Astrocyte of the spinal cord (primary cell): ENCODE data around the gene SEMA3E.

Source experiments
- DNase-seq: peaks from one replicate; pipeline ENCODE4 v3.0.0; 2011; ENCODE audit warnings: low read depth, low spot score
- H3K4me3 ChIP-seq: 2 replicates; pipeline ENCODE4 v1.5.1; 2011; ENCODE audit warnings: low read depth, mild to moderate bottlenecking, low read length, moderate library complexity
- CTCF ChIP-seq: IDR thresholded peaks from 2 replicates; pipeline ENCODE4 v1.5.1; 2012; ENCODE audit warnings: low read depth, mild to moderate bottlenecking, low read length, inconsistent platforms
- in situ Hi-C: cut with HindIII; loops from 2 replicates; pipeline ENCODE4 v1.10.0; 2017; ENCODE audit warnings: low sequenced_read_pairs

SEMA3E gene

GRCh38 chr7:83614112-83614511, 34.8 kb downstream of the SEMA3E start:
- no peak overlapping the region for H3K4me3 ChIP-seq
- in situ Hi-C loops = no loop called here
- peak; percentile 3 for DNase-seq
- TF ChIP-seq CTCF = no peak

- in situ Hi-C loops = no loop called here
- no peak for DNase-seq
- H3K4me3 ChIP-seq = no peak overlapping the region
- no peak for TF ChIP-seq CTCF
Observed at GRCh38 chr7:83613232-83613631, 35.7 kb downstream of the SEMA3E start.

DNA sequence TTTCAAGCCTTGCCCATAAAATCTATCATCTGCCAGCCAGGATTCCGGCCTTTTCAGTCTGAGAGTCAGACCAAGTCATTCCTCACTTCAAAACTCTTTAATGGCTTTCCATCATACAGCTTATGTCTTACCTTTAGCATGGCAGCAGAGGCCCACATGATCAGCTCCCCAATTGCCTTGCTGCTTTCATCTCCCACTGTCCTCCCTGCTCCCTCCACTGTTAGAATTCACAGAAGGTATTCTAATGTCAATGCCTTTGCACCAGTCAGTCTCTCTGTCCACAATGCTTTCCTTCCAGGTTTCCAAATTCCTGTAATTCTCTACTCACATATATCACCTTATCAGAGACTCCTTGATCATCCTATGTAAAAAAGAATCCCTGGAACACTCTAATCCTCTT, 37.2 kb downstream of the SEMA3E start:
- in situ Hi-C loops = no loop called here
- H3K4me3 ChIP-seq = no peak overlapping the region
- DNase-seq = no peak
- TF ChIP-seq CTCF = no peak

GRCh38 chr7:83610649-83611304, 38.2 kb downstream of the SEMA3E start:
- TF ChIP-seq CTCF = no peak

GRCh38 chr7:83608716-83609115, 40.2 kb downstream of the SEMA3E start:
- DNase-seq = no peak
- TF ChIP-seq CTCF = no peak
- in situ Hi-C loops = no loop called here
- no peak overlapping the region for H3K4me3 ChIP-seq

More at GRCh38 chr7:83610649-83611304, 38.2 kb downstream of the SEMA3E start:
- no peak overlapping the region for H3K4me3 ChIP-seq
- in situ Hi-C loops = no loop called here
- no peak for DNase-seq

DNA sequence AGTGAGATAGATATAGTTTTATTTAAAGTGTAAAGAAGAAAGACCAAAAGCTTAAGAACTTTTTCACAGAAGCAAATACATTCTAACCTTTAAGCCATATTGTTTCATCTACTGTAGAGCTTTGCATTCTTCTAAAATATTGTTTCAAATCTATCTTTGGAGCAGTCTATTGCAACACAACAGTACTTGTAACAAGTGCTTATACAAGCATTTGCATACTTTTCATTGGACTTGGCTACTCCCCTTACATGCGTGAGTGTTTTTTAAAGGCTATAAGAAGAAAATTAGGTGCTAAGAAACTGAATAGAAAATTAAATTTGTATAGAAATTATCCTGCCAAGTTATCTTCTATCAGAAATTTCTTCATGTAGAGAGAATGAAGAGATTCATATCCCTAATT, 45.3 kb downstream of the SEMA3E start:
- TF ChIP-seq CTCF = no peak
- DNase-seq = no peak
- H3K4me3 ChIP-seq = no peak overlapping the region
- in situ Hi-C loops = no loop called here
